Mucosa of stomach (tissue), 1 donor: ENCODE measurements around the gene PPP1R1C.

ENCODE experiments used
- H3K27me3 ChIP-seq: one replicate; pipeline ENCODE4 v1.7.0; 2013; ENCODE audit warnings: mild to moderate bottlenecking, low read length; ENCODE audit not compliant: control insufficient read depth, insufficient read depth
- H3K36me3 ChIP-seq: one replicate; pipeline ENCODE4 v1.7.0; 2013; ENCODE audit warnings: low read length; ENCODE audit not compliant: control insufficient read depth, insufficient read depth
- H3K4me1 ChIP-seq: one replicate; pipeline ENCODE4 v1.7.0; 2013; ENCODE audit warnings: mild to moderate bottlenecking, low read length; ENCODE audit not compliant: control insufficient read depth, insufficient read depth
- H3K4me3 ChIP-seq: one replicate; pipeline ENCODE4 v1.7.0; 2013; ENCODE audit warnings: low read length
- H3K9ac ChIP-seq: one replicate; pipeline ENCODE4 v1.7.0; 2013; ENCODE audit warnings: mild to moderate bottlenecking, low read length, moderate library complexity
- H3K9me3 ChIP-seq: one replicate; pipeline ENCODE4 v1.7.0; 2013; ENCODE audit warnings: mild to moderate bottlenecking, low read length, moderate library complexity; ENCODE audit not compliant: control insufficient read depth
- donor health status: Pancreatic carcinoma.

Gene PPP1R1C, protein sequence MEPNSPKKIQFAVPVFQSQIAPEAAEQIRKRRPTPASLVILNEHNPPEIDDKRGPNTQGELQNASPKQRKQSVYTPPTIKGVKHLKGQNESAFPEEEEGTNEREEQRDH

DNA sequence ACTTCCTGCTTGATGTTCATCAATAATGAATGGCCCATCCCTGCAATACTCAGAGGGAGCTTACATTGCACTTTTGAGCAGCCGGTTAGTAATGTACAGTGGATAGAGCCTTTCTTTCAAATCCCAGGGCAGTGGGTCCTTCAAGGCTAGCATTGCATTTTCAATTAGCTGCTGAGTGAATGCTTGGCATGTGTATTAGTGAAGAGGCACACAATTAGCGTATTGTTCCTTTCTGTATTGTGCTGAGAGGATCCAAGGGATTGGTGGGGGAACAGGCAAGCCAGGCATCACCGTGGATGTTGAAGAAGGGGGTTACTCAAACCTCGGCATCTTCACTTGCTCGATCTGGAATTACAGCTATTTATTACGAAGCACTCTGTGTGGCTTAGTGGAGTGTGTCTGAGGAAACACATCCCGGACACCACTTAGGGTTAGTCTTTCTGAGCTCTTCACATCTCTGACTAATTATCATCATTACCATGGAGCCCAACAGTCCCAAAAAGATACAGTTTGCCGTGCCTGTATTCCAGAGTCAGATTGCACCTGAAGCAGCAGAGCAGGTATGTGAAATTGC is at the start of gene PPP1R1C:
TSS of gene PPP1R1C (plus strand) at position 222 of the 574 bp plus-strand sequence. CDS start at position 480, 258 bp downstream.
- Histone ChIP-seq H3K27me3 (no peaks in the 10 kb centered on the region), H3K4me1 (peaks cover 7% of the 10 kb centered on the region), H3K9me3 (no peaks in the 10 kb centered on the region), H3K9ac (no peak within 1 kb of the TSS), H3K36me3 (no peaks in the 10 kb centered on the region), H3K4me3 (no peak within 1 kb of the TSS)

DNA sequence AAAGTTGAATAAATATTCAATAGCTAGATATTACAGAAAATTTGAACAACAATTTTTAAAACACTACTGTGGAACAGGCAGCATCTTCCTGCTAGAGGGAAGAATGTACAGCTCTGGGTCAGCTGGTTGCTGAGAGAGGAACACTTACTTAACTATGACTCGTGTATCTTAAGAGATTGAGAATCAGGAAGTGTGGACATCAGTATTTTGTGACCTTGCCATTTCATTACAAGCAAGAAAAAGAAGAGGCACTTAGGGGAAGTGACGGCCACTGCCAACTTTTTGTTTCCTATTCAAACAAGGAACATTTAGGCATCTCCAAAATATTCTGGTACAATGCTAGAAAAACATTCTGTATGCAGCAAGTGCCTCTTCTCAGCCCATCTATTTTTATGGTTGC is 48.2 kb upstream of the PPP1R1C start:
- H3K4me1 ChIP-seq, result no peaks in the 10 kb centered on the region
- no peaks in the 10 kb centered on the region for H3K27me3 ChIP-seq
- H3K9ac ChIP-seq, result no peak overlapping the region
- H3K36me3 ChIP-seq, result no peaks in the 10 kb centered on the region
- no peaks in the 10 kb centered on the region for H3K9me3 ChIP-seq
- no peak overlapping the region for H3K4me3 ChIP-seq

DNA sequence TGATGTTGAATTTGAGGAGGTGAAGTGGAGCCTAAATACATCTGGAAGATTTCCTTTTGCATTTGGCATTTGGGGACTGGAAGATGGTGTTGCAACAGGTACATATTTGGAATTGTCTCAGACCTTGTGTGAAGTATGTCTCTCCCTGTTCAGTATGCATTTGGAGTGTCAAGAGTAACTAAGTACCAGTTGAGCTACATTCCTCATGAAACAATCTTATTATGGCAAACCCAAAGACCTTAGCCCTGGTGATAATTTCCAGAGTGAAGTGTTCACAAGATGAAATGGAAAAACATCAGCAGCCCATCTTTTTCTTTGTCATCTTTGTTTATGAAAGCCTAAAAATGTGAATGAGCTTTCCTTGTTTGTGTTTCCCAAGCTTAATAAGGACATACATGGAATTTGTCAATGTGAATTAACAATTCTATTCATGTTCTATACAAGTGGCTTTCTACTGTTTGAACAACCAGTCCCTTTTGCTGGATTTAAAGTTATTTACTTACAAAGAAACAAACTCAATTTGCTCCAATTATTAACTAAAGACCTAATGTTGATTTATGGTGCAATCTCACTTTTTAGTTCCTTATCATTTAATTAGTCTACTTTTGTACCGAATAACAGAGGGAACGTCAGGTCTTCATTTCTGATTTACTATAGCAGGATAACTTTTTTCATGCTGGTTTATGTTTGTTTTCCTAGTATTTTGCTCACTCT is 42.1 kb upstream of the PPP1R1C start:
- Histone ChIP-seq H3K9me3 (no peaks in the 10 kb centered on the region), H3K9ac (no peak overlapping the region), H3K4me1 (peaks cover 9% of the 10 kb centered on the region), H3K27me3 (no peaks in the 10 kb centered on the region), H3K36me3 (no peaks in the 10 kb centered on the region), H3K4me3 (no peak overlapping the region)

DNA sequence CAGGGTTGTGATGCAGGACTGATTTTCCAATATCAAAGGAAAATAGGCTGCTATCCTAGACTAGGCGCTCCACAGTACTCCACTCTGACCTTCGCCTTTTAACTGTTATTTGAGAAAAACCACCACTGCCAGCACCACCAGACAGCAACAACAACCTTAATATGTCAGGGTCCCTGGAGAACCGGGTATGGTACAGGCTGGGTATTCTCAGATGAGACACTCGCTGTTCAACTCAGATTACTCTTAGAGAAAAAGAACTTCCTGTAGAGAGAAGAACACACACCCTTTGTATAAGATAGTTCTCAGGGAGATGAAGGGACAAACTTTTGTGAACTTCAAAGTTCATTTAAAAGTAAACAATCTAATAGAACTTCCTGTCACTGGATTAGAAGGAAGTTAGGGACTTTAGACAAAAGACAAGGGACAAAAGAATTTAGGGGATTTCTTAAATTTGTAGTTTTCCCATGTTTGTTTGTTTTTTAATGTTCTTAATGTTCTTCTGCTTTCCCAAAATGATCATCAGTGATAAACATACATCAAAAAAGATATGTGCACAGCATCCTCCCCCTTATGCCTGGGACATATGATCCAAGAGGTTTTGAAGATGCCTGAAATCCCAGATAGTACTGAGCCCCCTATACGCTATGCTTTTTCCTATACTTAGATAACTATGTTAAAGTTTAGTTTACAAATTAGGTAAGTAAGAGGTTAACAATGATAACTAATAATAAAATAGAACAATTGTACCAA is 41.3 kb upstream of the PPP1R1C start:
- Histone ChIP-seq H3K4me1 (peaks cover 9% of the 10 kb centered on the region), H3K9ac (no peak overlapping the region), H3K4me3 (no peak overlapping the region), H3K9me3 (no peaks in the 10 kb centered on the region), H3K36me3 (no peaks in the 10 kb centered on the region), H3K27me3 (no peaks in the 10 kb centered on the region)

DNA sequence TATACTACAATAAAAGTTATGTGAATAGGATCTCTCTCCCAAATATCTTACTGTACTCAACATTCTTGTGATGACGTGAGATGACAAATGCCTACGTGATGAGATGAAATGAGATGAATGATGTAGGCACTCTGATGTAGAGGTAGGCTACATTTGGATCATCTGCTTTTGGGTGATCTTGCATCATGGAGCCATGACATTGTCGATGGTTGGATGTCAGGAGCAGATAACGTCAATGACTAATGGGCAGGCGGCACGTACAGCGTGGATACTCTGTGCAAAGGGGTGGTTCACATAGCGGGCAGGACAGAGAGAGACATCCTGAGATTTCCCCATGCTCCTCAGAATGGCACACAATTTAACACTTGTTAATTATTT is 40.8 kb upstream of the PPP1R1C start:
- Histone ChIP-seq H3K4me3 (no peak overlapping the region), H3K4me1 (peaks cover 9% of the 10 kb centered on the region), H3K9me3 (no peaks in the 10 kb centered on the region), H3K36me3 (no peaks in the 10 kb centered on the region), H3K9ac (no peak overlapping the region), H3K27me3 (no peaks in the 10 kb centered on the region)

DNA sequence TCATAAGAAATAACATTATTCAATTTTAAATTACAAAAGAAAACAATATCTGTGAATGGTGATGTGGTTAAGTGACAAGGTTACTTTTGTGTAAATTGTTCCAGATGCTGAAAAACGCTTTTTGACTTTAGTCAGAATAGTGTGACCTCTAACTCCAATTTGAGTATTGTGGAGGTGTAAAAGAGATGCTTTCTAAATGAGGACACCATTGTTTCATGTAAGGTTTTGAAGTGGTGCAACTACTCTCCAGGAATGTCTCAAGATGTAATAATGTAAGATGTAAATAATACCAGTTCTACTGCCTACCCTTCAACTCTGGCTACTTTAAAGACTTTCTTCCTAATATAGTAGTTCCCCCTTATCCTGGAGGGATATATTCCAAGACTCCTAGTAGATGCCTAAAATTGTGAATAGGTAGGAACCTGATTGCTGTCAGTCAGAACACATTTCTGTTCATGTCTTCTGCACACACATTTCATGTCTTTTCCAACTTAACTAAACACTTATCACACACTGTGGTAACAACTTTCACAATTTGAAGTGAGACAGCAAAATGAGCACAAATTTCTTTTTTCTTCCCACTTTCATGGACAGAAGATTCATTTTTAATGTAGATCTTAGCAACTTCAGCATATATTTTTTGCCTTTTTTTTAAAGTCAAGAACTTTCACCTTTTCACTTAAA is 39.1 kb upstream of the PPP1R1C start:
- Histone ChIP-seq H3K4me3 (no peak overlapping the region), H3K9ac (no peak overlapping the region), H3K27me3 (no peaks in the 10 kb centered on the region), H3K4me1 (peaks cover 9% of the 10 kb centered on the region), H3K36me3 (no peaks in the 10 kb centered on the region), H3K9me3 (no peaks in the 10 kb centered on the region)

DNA sequence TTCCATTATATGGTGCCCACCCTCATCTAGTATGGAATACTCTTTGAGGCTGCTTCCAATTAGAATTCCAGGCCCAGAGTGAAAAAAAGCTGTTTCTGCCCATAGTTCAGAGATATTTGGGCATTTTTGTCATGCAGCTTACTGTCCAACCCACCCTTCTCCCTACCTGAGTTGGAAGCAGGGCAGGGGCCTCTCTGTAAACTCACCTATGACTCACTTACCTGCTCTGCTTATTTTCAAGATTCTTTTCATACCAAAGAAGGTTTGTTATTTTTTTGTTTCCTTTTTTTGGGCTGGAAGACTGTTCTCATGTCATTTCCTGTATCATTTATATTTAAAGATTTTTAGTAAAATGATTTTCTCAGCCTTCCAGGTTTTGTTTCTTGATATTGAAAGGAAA is 38.4 kb upstream of the PPP1R1C start:
- no peaks in the 10 kb centered on the region for H3K9me3 ChIP-seq
- no peaks in the 10 kb centered on the region for H3K27me3 ChIP-seq
- H3K36me3 ChIP-seq, result no peaks in the 10 kb centered on the region
- no peak overlapping the region for H3K4me3 ChIP-seq
- peaks cover 9% of the 10 kb centered on the region for H3K4me1 ChIP-seq
- no peak overlapping the region for H3K9ac ChIP-seq

DNA sequence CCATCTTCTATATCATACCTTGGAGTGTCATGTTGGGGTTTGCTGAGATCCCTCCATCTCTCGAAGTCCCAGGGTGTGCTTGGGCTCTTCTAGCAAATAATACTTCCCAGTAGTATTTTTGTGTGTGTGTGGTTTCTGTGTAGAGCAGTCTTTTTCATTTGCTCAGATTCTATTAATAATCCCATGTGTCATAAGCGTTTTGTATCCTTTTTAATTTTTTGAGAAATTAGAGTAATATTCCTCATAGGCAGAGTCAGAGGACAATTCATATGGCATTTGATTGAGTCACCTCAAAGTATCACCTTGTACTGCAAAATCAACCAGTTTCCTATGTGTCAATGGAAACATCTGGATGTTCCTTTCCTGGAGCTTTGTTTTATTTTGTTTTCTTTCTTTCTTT is 37.4 kb upstream of the PPP1R1C start:
- no peaks in the 10 kb centered on the region for H3K36me3 ChIP-seq
- no peaks in the 10 kb centered on the region for H3K9me3 ChIP-seq
- H3K4me1 ChIP-seq, result peaks cover 9% of the 10 kb centered on the region
- no peaks in the 10 kb centered on the region for H3K27me3 ChIP-seq
- no peak overlapping the region for H3K9ac ChIP-seq
- H3K4me3 ChIP-seq, result no peak overlapping the region

DNA sequence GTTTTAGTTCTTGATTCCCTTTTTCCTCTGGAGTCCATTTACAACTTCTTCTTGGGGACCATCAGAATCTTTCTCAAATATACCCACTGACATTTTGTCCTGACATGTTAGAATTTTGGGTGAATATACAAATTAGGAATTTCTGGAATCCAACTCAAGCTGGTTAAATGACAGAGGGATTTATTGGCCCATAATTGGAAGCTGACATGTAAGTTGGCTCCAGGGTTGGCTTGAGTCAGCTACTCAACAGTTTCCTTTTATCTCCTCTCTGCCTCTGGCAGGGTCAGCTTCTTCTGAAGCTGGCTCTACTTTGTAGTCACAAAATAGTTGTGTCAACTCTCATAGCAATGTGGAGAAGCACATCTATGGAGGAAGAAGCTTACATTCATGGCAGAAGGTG is 36.6 kb upstream of the PPP1R1C start:
- H3K4me3 ChIP-seq, result no peak overlapping the region

DNA sequence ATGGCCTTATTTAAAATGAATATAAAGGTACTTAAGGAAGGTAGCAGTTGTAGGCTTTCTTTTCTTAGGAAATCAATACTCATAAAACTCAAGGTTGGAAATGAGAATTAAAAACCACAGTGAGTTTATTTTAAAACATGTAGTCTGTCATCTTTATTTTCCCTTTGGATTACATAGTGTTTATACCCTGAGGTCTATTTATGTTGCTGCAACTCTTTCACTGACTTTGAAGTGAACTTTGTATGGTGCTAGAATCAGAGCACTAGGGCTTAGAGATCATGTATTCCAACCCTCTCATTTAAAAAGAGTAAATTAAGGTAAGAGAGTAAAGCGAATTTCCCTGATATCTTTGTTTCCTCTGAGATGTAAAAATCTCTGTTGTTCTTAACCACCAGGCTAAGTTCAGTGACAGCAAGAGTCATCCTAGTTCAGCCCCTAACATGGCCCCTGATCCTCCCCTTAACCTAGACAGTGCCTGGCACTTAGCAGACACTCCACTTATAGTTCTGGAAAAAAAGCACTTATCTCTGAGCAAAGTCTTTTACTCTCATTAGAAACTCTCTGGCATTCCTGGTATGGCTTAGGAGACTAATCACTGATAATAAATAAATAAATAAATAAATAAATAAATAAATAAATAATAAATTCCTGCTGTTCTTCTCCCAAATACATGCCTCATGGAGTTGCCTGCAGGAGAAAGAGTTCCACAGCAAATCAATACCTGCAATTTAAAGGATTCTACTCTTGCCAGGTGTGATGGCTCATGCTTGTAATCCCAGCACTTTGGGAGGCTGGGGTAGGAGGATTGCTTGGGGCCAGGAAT is 33.0 kb upstream of the PPP1R1C start:
- Histone ChIP-seq H3K9ac (no peak overlapping the region), H3K27me3 (no peaks in the 10 kb centered on the region), H3K36me3 (no peaks in the 10 kb centered on the region)

More for the DNA sequence above, 36.6 kb upstream of the PPP1R1C start:
- H3K4me1 ChIP-seq, result peaks cover 7% of the 10 kb centered on the region
- H3K27me3 ChIP-seq, result no peaks in the 10 kb centered on the region
- no peaks in the 10 kb centered on the region for H3K9me3 ChIP-seq
- H3K36me3 ChIP-seq, result no peaks in the 10 kb centered on the region
- H3K9ac ChIP-seq, result no peak overlapping the region

DNA sequence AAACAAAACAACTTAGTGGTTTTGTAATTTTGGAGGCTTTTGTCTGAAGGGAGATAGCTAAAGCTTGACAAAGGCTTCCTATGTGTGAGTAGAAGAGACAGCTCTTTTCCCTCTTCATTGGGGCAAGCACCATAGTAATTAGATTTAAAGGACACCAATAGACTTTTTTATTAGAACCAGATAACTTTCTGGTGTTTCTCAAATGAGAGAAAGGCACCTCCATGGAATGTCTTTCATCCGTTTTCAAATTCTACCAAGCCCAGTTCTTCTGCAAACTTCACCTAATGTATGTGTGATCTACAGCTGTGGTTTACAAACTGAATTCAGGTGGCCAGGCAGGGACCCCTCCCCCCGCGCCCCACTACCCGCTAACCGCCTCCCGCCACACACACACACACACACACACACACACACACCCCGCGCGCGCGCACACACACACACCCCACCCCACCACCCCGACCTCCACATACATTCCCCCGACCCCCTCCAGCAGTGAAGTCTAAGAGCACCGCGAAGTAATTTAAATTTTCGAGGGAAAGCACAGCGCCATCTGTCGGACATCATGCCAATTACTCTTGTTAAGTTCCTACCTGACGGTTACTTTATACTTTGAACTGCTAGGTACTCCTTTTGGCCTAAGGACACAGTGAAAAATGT is 31.6 kb upstream of the PPP1R1C start:
- H3K36me3 ChIP-seq, result no peaks in the 10 kb centered on the region
- H3K9ac ChIP-seq, result peak overlapping the region; percentile 60
- no peak overlapping the region for H3K4me3 ChIP-seq
- peaks cover 27% of the 10 kb centered on the region for H3K4me1 ChIP-seq
- no peaks in the 10 kb centered on the region for H3K27me3 ChIP-seq
- no peaks in the 10 kb centered on the region for H3K9me3 ChIP-seq

More for the DNA sequence above, 33.0 kb upstream of the PPP1R1C start:
- H3K9me3 ChIP-seq, result no peaks in the 10 kb centered on the region
- H3K4me1 ChIP-seq, result peaks cover 14% of the 10 kb centered on the region
- no peak overlapping the region for H3K4me3 ChIP-seq
